ENCODE measurements around the gene OR4D2.

Gene OR4D2

GRCh38 chr17:58144801-58145200 lies 22.0 kb upstream of the OR4D2 start:
- peaks cover 5 to 6% of the 10 kb centered on the region in 2 donors for H3K27me3 ChIP-seq (ENCODE audit: control insufficient read depth in 2 of 2, insufficient read depth in 2 of 2, low read length in 2 of 2)
- no peak overlapping the region for H3K27ac ChIP-seq (ENCODE audit: low read depth in 2 of 2, low read length in 2 of 2)
- H3K9ac ChIP-seq (ENCODE audit: low read depth in 1 of 2, low read length in 2 of 2) = no peak overlapping the region
- peaks cover 0 to 5% of the 10 kb centered on the region in 2 donors for H3K9me3 ChIP-seq (ENCODE audit: control insufficient read depth in 2 of 2, low read length in 2 of 2)
- no peaks in the 10 kb centered on the region for H3K36me3 ChIP-seq (ENCODE audit: control insufficient read depth in 2 of 2, insufficient read depth in 2 of 2, low read length in 2 of 2)
- no peaks in the 10 kb centered on the region for H3K4me1 ChIP-seq (ENCODE audit: control insufficient read depth in 2 of 2, insufficient read depth in 2 of 2, low read length in 2 of 2)
- no peak overlapping the region for H3K4me3 ChIP-seq (ENCODE audit: low read length in 2 of 2)

GRCh38 chr17:58147930-58148434 lies 18.8 kb upstream of the OR4D2 start, which contains the start of gene OR4D1:
Gene OR4D1 (plus strand): TSS chr17:58148384. CDS start chr17:58155154, 6,770 bp downstream.
- Histone ChIP-seq H3K27me3 (ENCODE audit: control insufficient read depth in 2 of 2, insufficient read depth in 2 of 2, low read length in 2 of 2) (peaks cover 5 to 13% of the 10 kb centered on the region in 2 donors), H3K4me3 (ENCODE audit: low read length in 2 of 2) (no peak within 1 kb of the TSS), H3K36me3 (ENCODE audit: control insufficient read depth in 2 of 2, insufficient read depth in 2 of 2, low read length in 2 of 2) (no peaks in the 10 kb centered on the region), H3K4me1 (ENCODE audit: control insufficient read depth in 2 of 2, insufficient read depth in 2 of 2, low read length in 2 of 2) (no peaks in the 10 kb centered on the region), H3K27ac (ENCODE audit: low read depth in 2 of 2, low read length in 2 of 2) (no peak within 1 kb of the TSS), H3K9me3 (ENCODE audit: control insufficient read depth in 2 of 2, low read length in 2 of 2) (peaks cover 0 to 5% of the 10 kb centered on the region in 2 donors), H3K9ac (ENCODE audit: low read depth in 1 of 2, low read length in 2 of 2) (no peak within 1 kb of the TSS)

- no peak overlapping the region for H3K9ac ChIP-seq (ENCODE audit: low read depth in 1 of 2, low read length in 2 of 2)
- H3K27ac ChIP-seq (ENCODE audit: low read depth in 2 of 2, low read length in 2 of 2) = no peak overlapping the region
- H3K4me3 ChIP-seq (ENCODE audit: low read length in 2 of 2) = no peak overlapping the region
- H3K27me3 ChIP-seq (ENCODE audit: control insufficient read depth in 2 of 2, insufficient read depth in 2 of 2, low read length in 2 of 2) = peaks cover 5 to 14% of the 10 kb centered on the region in 2 donors
- peaks cover 0 to 5% of the 10 kb centered on the region in 2 donors for H3K9me3 ChIP-seq (ENCODE audit: control insufficient read depth in 2 of 2, low read length in 2 of 2)
- H3K4me1 ChIP-seq (ENCODE audit: control insufficient read depth in 2 of 2, insufficient read depth in 2 of 2, low read length in 2 of 2) = no peaks in the 10 kb centered on the region
- no peaks in the 10 kb centered on the region for H3K36me3 ChIP-seq (ENCODE audit: control insufficient read depth in 2 of 2, insufficient read depth in 2 of 2, low read length in 2 of 2)
These were observed 18.2 kb upstream of the OR4D2 start for GRCh38 chr17:58148609-58149008.

- Histone ChIP-seq H3K36me3 (ENCODE audit: control insufficient read depth in 2 of 2, insufficient read depth in 2 of 2, low read length in 2 of 2) (no peaks in the 10 kb centered on the region), H3K27ac (ENCODE audit: low read depth in 2 of 2, low read length in 2 of 2) (no peak overlapping the region), H3K4me1 (ENCODE audit: control insufficient read depth in 2 of 2, insufficient read depth in 2 of 2, low read length in 2 of 2) (no peaks in the 10 kb centered on the region), H3K27me3 (ENCODE audit: control insufficient read depth in 2 of 2, insufficient read depth in 2 of 2, low read length in 2 of 2) (peaks cover 9 to 19% of the 10 kb centered on the region in 2 donors), H3K9me3 (ENCODE audit: control insufficient read depth in 2 of 2, low read length in 2 of 2) (peaks cover 0 to 5% of the 10 kb centered on the region in 2 donors), H3K4me3 (ENCODE audit: low read length in 2 of 2) (no peak overlapping the region), H3K9ac (ENCODE audit: low read depth in 1 of 2, low read length in 2 of 2) (no peak overlapping the region)
These were observed 16.4 kb upstream of the OR4D2 start for GRCh38 chr17:58150394-58150793.

- no peaks in the 10 kb centered on the region for H3K36me3 ChIP-seq (ENCODE audit: control insufficient read depth in 2 of 2, insufficient read depth in 2 of 2, low read length in 2 of 2)
- peaks cover 22 to 28% of the 10 kb centered on the region in 2 donors for H3K27me3 ChIP-seq (ENCODE audit: control insufficient read depth in 2 of 2, insufficient read depth in 2 of 2, low read length in 2 of 2)
These were observed 13.7 kb upstream of the OR4D2 start for GRCh38 chr17:58153046-58153445.

GRCh38 chr17:58153671-58154070 lies 13.1 kb upstream of the OR4D2 start:
- no peaks in the 10 kb centered on the region for H3K36me3 ChIP-seq (ENCODE audit: control insufficient read depth in 2 of 2, insufficient read depth in 2 of 2, low read length in 2 of 2)
- H3K27ac ChIP-seq (ENCODE audit: low read depth in 2 of 2, low read length in 2 of 2) = no peak overlapping the region
- H3K4me1 ChIP-seq (ENCODE audit: control insufficient read depth in 2 of 2, insufficient read depth in 2 of 2, low read length in 2 of 2) = no peaks in the 10 kb centered on the region
- H3K9ac ChIP-seq (ENCODE audit: low read depth in 1 of 2, low read length in 2 of 2) = no peak overlapping the region
- H3K27me3 ChIP-seq (ENCODE audit: control insufficient read depth in 2 of 2, insufficient read depth in 2 of 2, low read length in 2 of 2) = peaks cover 18 to 26% of the 10 kb centered on the region in 2 donors
- H3K9me3 ChIP-seq (ENCODE audit: control insufficient read depth in 2 of 2, low read length in 2 of 2) = no peaks in the 10 kb centered on the region
- no peak overlapping the region for H3K4me3 ChIP-seq (ENCODE audit: low read length in 2 of 2)

More at GRCh38 chr17:58153046-58153445, 13.7 kb upstream of the OR4D2 start:
- Histone ChIP-seq H3K9ac (ENCODE audit: low read depth in 1 of 2, low read length in 2 of 2) (no peak overlapping the region), H3K27ac (ENCODE audit: low read depth in 2 of 2, low read length in 2 of 2) (no peak overlapping the region), H3K9me3 (ENCODE audit: control insufficient read depth in 2 of 2, low read length in 2 of 2) (no peaks in the 10 kb centered on the region), H3K4me3 (ENCODE audit: low read length in 2 of 2) (no peak overlapping the region), H3K4me1 (ENCODE audit: control insufficient read depth in 2 of 2, insufficient read depth in 2 of 2, low read length in 2 of 2) (no peaks in the 10 kb centered on the region)

GRCh38 chr17:58156839-58157803 lies 9.7 kb upstream of the OR4D2 start:
- Histone ChIP-seq H3K4me1 (ENCODE audit: control insufficient read depth in 2 of 2, insufficient read depth in 2 of 2, low read length in 2 of 2) (no peaks in the 10 kb centered on the region), H3K9ac (ENCODE audit: low read depth in 1 of 2, low read length in 2 of 2) (peak overlapping the region in 1 of 2 donors; percentile 14), H3K9me3 (ENCODE audit: control insufficient read depth in 2 of 2, low read length in 2 of 2) (no peaks in the 10 kb centered on the region), H3K4me3 (ENCODE audit: low read length in 2 of 2) (peak overlapping the region; percentile 33 to 64), H3K27me3 (ENCODE audit: control insufficient read depth in 2 of 2, insufficient read depth in 2 of 2, low read length in 2 of 2) (peaks cover 17 to 23% of the 10 kb centered on the region in 2 donors), H3K27ac (ENCODE audit: low read depth in 2 of 2, low read length in 2 of 2) (no peak overlapping the region), H3K36me3 (ENCODE audit: control insufficient read depth in 2 of 2, insufficient read depth in 2 of 2, low read length in 2 of 2) (no peaks in the 10 kb centered on the region)

GRCh38 chr17:58158181-58158580 lies 8.6 kb upstream of the OR4D2 start:
- Histone ChIP-seq H3K4me3 (ENCODE audit: low read length in 2 of 2) (no peak overlapping the region), H3K27ac (ENCODE audit: low read depth in 2 of 2, low read length in 2 of 2) (no peak overlapping the region), H3K9me3 (ENCODE audit: control insufficient read depth in 2 of 2, low read length in 2 of 2) (no peaks in the 10 kb centered on the region), H3K27me3 (ENCODE audit: control insufficient read depth in 2 of 2, insufficient read depth in 2 of 2, low read length in 2 of 2) (peaks cover 17 to 21% of the 10 kb centered on the region in 2 donors), H3K9ac (ENCODE audit: low read depth in 1 of 2, low read length in 2 of 2) (no peak overlapping the region), H3K36me3 (ENCODE audit: control insufficient read depth in 2 of 2, insufficient read depth in 2 of 2, low read length in 2 of 2) (no peaks in the 10 kb centered on the region), H3K4me1 (ENCODE audit: control insufficient read depth in 2 of 2, insufficient read depth in 2 of 2, low read length in 2 of 2) (no peaks in the 10 kb centered on the region)

- Histone ChIP-seq H3K36me3 (ENCODE audit: control insufficient read depth in 2 of 2, insufficient read depth in 2 of 2, low read length in 2 of 2) (no peaks in the 10 kb centered on the region), H3K27me3 (ENCODE audit: control insufficient read depth in 2 of 2, insufficient read depth in 2 of 2, low read length in 2 of 2) (peaks cover 8 to 13% of the 10 kb centered on the region in 2 donors), H3K4me3 (ENCODE audit: low read length in 2 of 2) (no peak overlapping the region), H3K27ac (ENCODE audit: low read depth in 2 of 2, low read length in 2 of 2) (no peak overlapping the region), H3K9ac (ENCODE audit: low read depth in 1 of 2, low read length in 2 of 2) (no peak overlapping the region), H3K4me1 (ENCODE audit: control insufficient read depth in 2 of 2, insufficient read depth in 2 of 2, low read length in 2 of 2) (no peaks in the 10 kb centered on the region), H3K9me3 (ENCODE audit: control insufficient read depth in 2 of 2, low read length in 2 of 2) (no peaks in the 10 kb centered on the region)
These were observed 5.2 kb upstream of the OR4D2 start for GRCh38 chr17:58161566-58161965.

- Histone ChIP-seq H3K27me3 (ENCODE audit: control insufficient read depth in 2 of 2, insufficient read depth in 2 of 2, low read length in 2 of 2) (no peaks in the 10 kb centered on the region), H3K9me3 (ENCODE audit: control insufficient read depth in 2 of 2, low read length in 2 of 2) (no peaks in the 10 kb centered on the region), H3K4me1 (ENCODE audit: control insufficient read depth in 2 of 2, insufficient read depth in 2 of 2, low read length in 2 of 2) (no peaks in the 10 kb centered on the region), H3K4me3 (ENCODE audit: low read length in 2 of 2) (no peak overlapping the region), H3K27ac (ENCODE audit: low read depth in 2 of 2, low read length in 2 of 2) (no peak overlapping the region), H3K36me3 (ENCODE audit: control insufficient read depth in 2 of 2, insufficient read depth in 2 of 2, low read length in 2 of 2) (no peaks in the 10 kb centered on the region), H3K9ac (ENCODE audit: low read depth in 1 of 2, low read length in 2 of 2) (no peak overlapping the region)
These were observed 801 bp upstream of the OR4D2 start for GRCh38 chr17:58165981-58166380.
